IgD-negative memory B cell (primary cell): Measurements from ENCODE around the gene HSPA5. TPM values are rescaled to one million over a fixed set of nuclear protein-coding genes. Genes with fewer than 3 reads are reported as not detected.
"Not testable (repeated sequence)": the region's sequence is repeated elsewhere in the genome, so short reads cannot be mapped to it uniquely, and the experiment has no call there.

Source experiments
- H3K27ac Mint-ChIP-seq, 3 donors: one replicate each; pipeline ENCODE4 v1.8.0; 2020 to 2022; ENCODE audit warnings: mild to moderate bottlenecking in 3 of 3, mixed read lengths in 3 of 3, moderate library complexity in 1 of 3
- H3K27me3 Mint-ChIP-seq: one replicate; pipeline ENCODE4 v1.8.0; 2021; ENCODE audit warnings: mixed read lengths
- H3K36me3 Mint-ChIP-seq: one replicate; pipeline ENCODE4 v1.8.0; 2020; ENCODE audit warnings: mild to moderate bottlenecking, mixed read lengths
- H3K4me1 Mint-ChIP-seq, 3 donors: one replicate each; pipeline ENCODE4 v1.8.0; 2020 to 2022; ENCODE audit warnings: mixed read lengths in 3 of 3, mild to moderate bottlenecking in 1 of 3
- H3K4me3 Mint-ChIP-seq, 4 donors: one replicate each; pipeline ENCODE4 v1.8.0; 2020 to 2022; ENCODE audit warnings: mild to moderate bottlenecking in 4 of 4, mixed read lengths in 4 of 4, moderate library complexity in 3 of 4
- H3K9me3 Mint-ChIP-seq, 3 donors: one replicate each; pipeline ENCODE4 v1.8.0; 2020 to 2021; ENCODE audit warnings: mixed read lengths in 3 of 3, mild to moderate bottlenecking in 1 of 3
- polyA plus RNA-seq: library from polyadenylated mRNA; unstranded; fragments of 300-500 nt; fragmentation: Illumina TruSeq; gene quantifications from one replicate; pipeline ENCODE4 v1.2.3, GENCODE V29; 2021

Gene HSPA5
- polyA plus RNA-seq: 147 TPM

- H3K4me1 Mint-ChIP-seq: peaks cover 30 to 38% (median 36%) of the 10 kb centered on the region in 3 donors
- peaks cover 10% of the 10 kb centered on the region for H3K36me3 Mint-ChIP-seq
- H3K9me3 Mint-ChIP-seq: no peaks in the 10 kb centered on the region
- H3K27me3 Mint-ChIP-seq: no peaks in the 10 kb centered on the region
- peak within 1 kb of the TSS; percentile 98 to 100 (median 99) for H3K27ac Mint-ChIP-seq
- H3K4me3 Mint-ChIP-seq: peak within 1 kb of the TSS; percentile 92 to 100 (median 97)
Observed at GRCh38 chr9:125241000-125241862, at the start of gene HSPA5. HSPA5 (minus strand) TSS chr9:125241343; CDS start chr9:125241126, 217 bp downstream.

- not testable (repeated sequence) for H3K4me1 Mint-ChIP-seq, H3K36me3 Mint-ChIP-seq
- peak overlapping the region in 1 of 3 donors; percentile 31 for H3K27ac Mint-ChIP-seq
Observed at GRCh38 chr9:125286935-125287433, 45.8 kb upstream of the HSPA5 start.

GRCh38 chr9:125284855-125285254 is 43.7 kb upstream of the HSPA5 start:
- no peak overlapping the region for H3K27ac Mint-ChIP-seq
- no peaks in the 10 kb centered on the region for H3K9me3 Mint-ChIP-seq
- no peaks in the 10 kb centered on the region for H3K36me3 Mint-ChIP-seq
- no peaks in the 10 kb centered on the region for H3K27me3 Mint-ChIP-seq
- H3K4me3 Mint-ChIP-seq: no peak overlapping the region
- peaks cover 0 to 3% (median 3%) of the 10 kb centered on the region in 3 donors for H3K4me1 Mint-ChIP-seq

More at GRCh38 chr9:125286935-125287433, 45.8 kb upstream of the HSPA5 start:
- H3K9me3 Mint-ChIP-seq, H3K27me3 Mint-ChIP-seq, H3K4me3 Mint-ChIP-seq: not testable (repeated sequence)

- H3K27ac Mint-ChIP-seq: no peak overlapping the region
- no peak overlapping the region for H3K4me3 Mint-ChIP-seq
- H3K4me1 Mint-ChIP-seq: peaks cover 0 to 6% (median 1%) of the 10 kb centered on the region in 3 donors
- peaks cover under 1% of the 10 kb centered on the region for H3K36me3 Mint-ChIP-seq
- no peaks in the 10 kb centered on the region for H3K27me3 Mint-ChIP-seq
- H3K9me3 Mint-ChIP-seq: no peaks in the 10 kb centered on the region
Observed at GRCh38 chr9:125280945-125281344, 39.8 kb upstream of the HSPA5 start.

GRCh38 chr9:125277411-125277810 is 36.3 kb upstream of the HSPA5 start:
- peaks cover 6 to 14% (median 10%) of the 10 kb centered on the region in 3 donors for H3K4me1 Mint-ChIP-seq

GRCh38 chr9:125276771-125277170 is 35.6 kb upstream of the HSPA5 start:
- H3K27me3 Mint-ChIP-seq: no peaks in the 10 kb centered on the region
- no peaks in the 10 kb centered on the region for H3K9me3 Mint-ChIP-seq
- no peak overlapping the region for H3K27ac Mint-ChIP-seq
- peaks cover 9 to 13% (median 12%) of the 10 kb centered on the region in 3 donors for H3K4me1 Mint-ChIP-seq
- peaks cover 4% of the 10 kb centered on the region for H3K36me3 Mint-ChIP-seq
- H3K4me3 Mint-ChIP-seq: no peak overlapping the region

More at GRCh38 chr9:125277411-125277810, 36.3 kb upstream of the HSPA5 start:
- Mint-ChIP-seq H3K36me3 (peaks cover 4% of the 10 kb centered on the region), H3K4me3 (no peak overlapping the region), H3K27me3 (no peaks in the 10 kb centered on the region), H3K27ac (no peak overlapping the region), H3K9me3 (no peaks in the 10 kb centered on the region)

- peaks cover 14 to 24% (median 21%) of the 10 kb centered on the region in 3 donors for H3K4me1 Mint-ChIP-seq
- no peak overlapping the region for H3K4me3 Mint-ChIP-seq
- no peaks in the 10 kb centered on the region for H3K27me3 Mint-ChIP-seq
- peak overlapping the region in 2 of 3 donors; percentile 39 to 85 for H3K27ac Mint-ChIP-seq
- H3K9me3 Mint-ChIP-seq: no peaks in the 10 kb centered on the region
- peaks cover 6% of the 10 kb centered on the region for H3K36me3 Mint-ChIP-seq
Observed at GRCh38 chr9:125272697-125273096, 31.6 kb upstream of the HSPA5 start.

GRCh38 chr9:125271081-125271480 is 29.9 kb upstream of the HSPA5 start:
- no peak overlapping the region for H3K27ac Mint-ChIP-seq
- peaks cover 14 to 24% (median 17%) of the 10 kb centered on the region in 3 donors for H3K4me1 Mint-ChIP-seq
- H3K27me3 Mint-ChIP-seq: no peaks in the 10 kb centered on the region
- H3K4me3 Mint-ChIP-seq: no peak overlapping the region
- no peaks in the 10 kb centered on the region for H3K9me3 Mint-ChIP-seq
- H3K36me3 Mint-ChIP-seq: peaks cover 6% of the 10 kb centered on the region

- H3K4me1 Mint-ChIP-seq: peaks cover 24 to 35% (median 26%) of the 10 kb centered on the region in 3 donors
- no peaks in the 10 kb centered on the region for H3K9me3 Mint-ChIP-seq
- peak overlapping the region in 1 of 4 donors; percentile 37 for H3K4me3 Mint-ChIP-seq
- peak overlapping the region in 1 of 3 donors; percentile 53 for H3K27ac Mint-ChIP-seq
- H3K36me3 Mint-ChIP-seq: peaks cover 4% of the 10 kb centered on the region
- no peaks in the 10 kb centered on the region for H3K27me3 Mint-ChIP-seq
Observed at GRCh38 chr9:125269014-125269397, 27.9 kb upstream of the HSPA5 start.

- peak overlapping the region; percentile 53 to 81 (median 67) for H3K27ac Mint-ChIP-seq
- peaks cover 4% of the 10 kb centered on the region for H3K36me3 Mint-ChIP-seq
- peaks cover 28 to 40% (median 30%) of the 10 kb centered on the region in 3 donors for H3K4me1 Mint-ChIP-seq
- no peaks in the 10 kb centered on the region for H3K9me3 Mint-ChIP-seq
- H3K4me3 Mint-ChIP-seq: peak overlapping the region in 2 of 4 donors; percentile 58 to 74
- no peaks in the 10 kb centered on the region for H3K27me3 Mint-ChIP-seq
Observed at GRCh38 chr9:125268394-125269013, 27.4 kb upstream of the HSPA5 start.

- not testable (repeated sequence) for H3K36me3 Mint-ChIP-seq, H3K27me3 Mint-ChIP-seq, H3K9me3 Mint-ChIP-seq
- peak overlapping the region in 3 of 4 donors; percentile 54 to 91 (median 90) for H3K4me3 Mint-ChIP-seq
- peak overlapping the region; percentile 28 to 89 (median 73) for H3K27ac Mint-ChIP-seq
- H3K4me1 Mint-ChIP-seq: peaks cover 35 to 36% (median 35%) of the 10 kb centered on the region in 3 donors
Observed at GRCh38 chr9:125264068-125264467, 22.9 kb upstream of the HSPA5 start.

- Mint-ChIP-seq H3K4me1 (peaks cover 29 to 30% (median 30%) of the 10 kb centered on the region in 3 donors), H3K9me3 (peaks cover 0 to 8% (median 0%) of the 10 kb centered on the region in 3 donors), H3K4me3 (peak overlapping the region; percentile 91 to 100 (median 96))
Observed at GRCh38 chr9:125262294-125262991, 21.3 kb upstream of the HSPA5 start.

GRCh38 chr9:125261501-125262293 is 20.6 kb upstream of the HSPA5 start, which contains the start of gene GAPVD1:
GAPVD1 (plus strand) TSS chr9:125261826; CDS start chr9:125298922, 37,096 bp downstream.
- Mint-ChIP-seq H3K4me1 (peaks cover 29 to 30% (median 30%) of the 10 kb centered on the region in 3 donors), H3K27ac (peak within 1 kb of the TSS; percentile 96 to 100 (median 100)), H3K36me3 (peaks cover 6% of the 10 kb centered on the region), H3K27me3 (no peaks in the 10 kb centered on the region), H3K9me3 (peaks cover 0 to 8% (median 0%) of the 10 kb centered on the region in 3 donors), H3K4me3 (peak within 1 kb of the TSS; percentile 91 to 100 (median 96))

More at GRCh38 chr9:125262294-125262991, 21.3 kb upstream of the HSPA5 start:
- no peaks in the 10 kb centered on the region for H3K27me3 Mint-ChIP-seq
- H3K36me3 Mint-ChIP-seq: peaks cover 6% of the 10 kb centered on the region
- H3K27ac Mint-ChIP-seq: peak overlapping the region; percentile 96 to 100 (median 96)

- H3K4me3 Mint-ChIP-seq: peak overlapping the region in 2 of 4 donors; percentile 91 to 98
- peaks cover 28 to 30% (median 30%) of the 10 kb centered on the region in 3 donors for H3K4me1 Mint-ChIP-seq
- H3K36me3 Mint-ChIP-seq: peaks cover 5% of the 10 kb centered on the region
- peaks cover 0 to 8% (median 0%) of the 10 kb centered on the region in 3 donors for H3K9me3 Mint-ChIP-seq
- H3K27ac Mint-ChIP-seq: peak overlapping the region; percentile 96 to 100 (median 100)
- H3K27me3 Mint-ChIP-seq: no peaks in the 10 kb centered on the region
Observed at GRCh38 chr9:125260561-125260960, 19.4 kb upstream of the HSPA5 start.
